SIG-M5 (cell line): ENCODE measurements around the gene TBCCD1.

Experiments
- DNase-seq: peaks from one replicate; lab custom pipeline; 2025; lab: John Stamatoyannopoulos, UW

Gene TBCCD1

GRCh38 chr3:186567072-186567921 lies at the start of gene TBCCD1:
Gene TBCCD1 (minus strand): TSS chr3:186567339. CDS start chr3:186564329, 3,010 bp downstream.
- DNase-seq = no peak

- DNase-seq = no peak
These were observed 49.1 kb upstream of the TBCCD1 start for GRCh38 chr3:186616299-186616617.

- DNase-seq = no peak
These were observed 47.7 kb upstream of the TBCCD1 start for GRCh38 chr3:186614597-186615483.

GRCh38 chr3:186614266-186614596 lies 47.1 kb upstream of the TBCCD1 start:
- DNase-seq = no peak

- DNase-seq = no peak
These were observed 46.6 kb upstream of the TBCCD1 start for GRCh38 chr3:186613637-186614265.

- no peak for DNase-seq
These were observed 45.8 kb upstream of the TBCCD1 start, which contains the start of gene AHSG for GRCh38 chr3:186612721-186613636. Gene AHSG (plus strand): TSS chr3:186613060. CDS start chr3:186613142, 82 bp downstream.

- DNase-seq = no peak
These were observed 44.9 kb upstream of the TBCCD1 start for GRCh38 chr3:186612065-186612464.

- no peak for DNase-seq
These were observed 42.2 kb upstream of the TBCCD1 start for GRCh38 chr3:186609247-186609868.

GRCh38 chr3:186608624-186609215 lies 41.6 kb upstream of the TBCCD1 start:
- no peak for DNase-seq

- DNase-seq = no peak
These were observed 38.7 kb upstream of the TBCCD1 start for GRCh38 chr3:186605561-186606545.

GRCh38 chr3:186605078-186605477 lies 37.9 kb upstream of the TBCCD1 start:
- no peak for DNase-seq

- DNase-seq = no peak
These were observed 36.0 kb upstream of the TBCCD1 start for GRCh38 chr3:186603159-186603558.

- DNase-seq = no peak
These were observed 33.8 kb upstream of the TBCCD1 start for GRCh38 chr3:186600896-186601295.

- DNase-seq = no peak
These were observed 32.6 kb upstream of the TBCCD1 start for GRCh38 chr3:186599785-186600166.

GRCh38 chr3:186599142-186599784 lies 32.1 kb upstream of the TBCCD1 start:
- no peak for DNase-seq

- no peak for DNase-seq
These were observed 31.6 kb upstream of the TBCCD1 start for GRCh38 chr3:186598794-186599141.

GRCh38 chr3:186598108-186598784 lies 31.1 kb upstream of the TBCCD1 start:
- no peak for DNase-seq

- no peak for DNase-seq
These were observed 29.6 kb upstream of the TBCCD1 start for GRCh38 chr3:186596568-186597287.
